Activated CD4-positive, alpha-beta T cell treated with anti-CD3 and anti-CD28 coated beads for 48 hours (primary cell): ENCODE data around the gene SLC38A10.

ENCODE experiments used
- DNase-seq: peaks from one replicate; pipeline ENCODE4 v3.0.0-alpha.2; 2020

Gene SLC38A10

GRCh38 chr17:81200201-81200600 lies 94.9 kb downstream of the SLC38A10 start:
- no peak for DNase-seq

GRCh38 chr17:81199482-81199830 lies 95.7 kb downstream of the SLC38A10 start:
- no peak for DNase-seq

GRCh38 chr17:81198826-81199481 lies 96.2 kb downstream of the SLC38A10 start:
- DNase-seq: no peak

GRCh38 chr17:81197831-81198490 lies 97.1 kb downstream of the SLC38A10 start:
- DNase-seq: no peak

- DNase-seq: no peak
Measured at GRCh38 chr17:81197409-81197795, 97.7 kb downstream of the SLC38A10 start.

- DNase-seq: no peak
Measured at GRCh38 chr17:81196505-81197408, 98.3 kb downstream of the SLC38A10 start.

- DNase-seq: no peak
Measured at GRCh38 chr17:81195941-81196495, 99.1 kb downstream of the SLC38A10 start.
